GM23248 (cell line): Measurements from ENCODE around the gene HMG20B. TPM values are rescaled to one million over a fixed set of nuclear protein-coding genes. Genes with fewer than 3 reads are reported as not detected.

Experiments used
- DNase-seq: peaks from one replicate; pipeline ENCODE4 v3.0.0-alpha.2; 2015
- H2AFZ ChIP-seq: fragments of 200-600 bp; sonication (generic); 2 replicates; pipeline ENCODE4 v1.6.1; 2016; ENCODE audit warnings: antibody characterized with exemption
- H3F3A ChIP-seq: fragments of 200-600 bp; sonication (generic); 2 replicates; pipeline ENCODE4 v1.6.1; 2016; ENCODE audit warnings: mild to moderate bottlenecking, antibody characterized with exemption, mixed run types; ENCODE audit not compliant: insufficient read depth
- H3K27ac ChIP-seq: fragments of 200-600 bp; sonication (generic); 2 replicates; pipeline ENCODE4 v1.5.1; 2016; ENCODE audit warnings: mild to moderate bottlenecking
- H3K27me3 ChIP-seq: fragments of 200-600 bp; sonication (generic); replicated peaks from 2 replicates; pipeline ENCODE4 v1.6.1; 2016; ENCODE audit warnings: mild to moderate bottlenecking; ENCODE audit not compliant: insufficient read depth
- H3K36me3 ChIP-seq: fragments of 200-600 bp; sonication (generic); 2 replicates; pipeline ENCODE4 v1.6.1; 2016; ENCODE audit warnings: low read depth, mild to moderate bottlenecking
- H3K4me1 ChIP-seq: fragments of 200-600 bp; sonication (generic); 2 replicates; pipeline ENCODE4 v1.6.1; 2016; ENCODE audit warnings: mild to moderate bottlenecking; ENCODE audit not compliant: insufficient read depth
- H3K4me2 ChIP-seq: fragments of 200-600 bp; sonication (generic); one replicate; pipeline ENCODE4 v1.6.1; 2016; ENCODE audit warnings: mild to moderate bottlenecking; ENCODE audit not compliant: unreplicated experiment
- H3K4me3 ChIP-seq: fragments of 200-600 bp; sonication (generic); 2 replicates; pipeline ENCODE4 v1.5.1; 2016; ENCODE audit warnings: mild to moderate bottlenecking
- H3K79me2 ChIP-seq: fragments of 200-600 bp; sonication (generic); 2 replicates; pipeline ENCODE4 v1.6.1; 2016; ENCODE audit warnings: mild to moderate bottlenecking; ENCODE audit not compliant: insufficient read depth
- H3K9ac ChIP-seq: fragments of 200-600 bp; sonication (generic); 2 replicates; pipeline ENCODE4 v1.6.1; 2016; ENCODE audit warnings: mild to moderate bottlenecking
- H3K9me2 ChIP-seq: fragments of 200-600 bp; sonication (generic); 2 replicates; pipeline ENCODE4 v1.6.1; 2016; ENCODE audit warnings: mixed run types, mild to moderate bottlenecking, moderate library complexity; ENCODE audit not compliant: insufficient read depth
- H3K9me3 ChIP-seq: fragments of 200-600 bp; sonication (generic); one replicate; pipeline ENCODE4 v1.6.1; 2017; ENCODE audit warnings: low read depth
- H4K20me1 ChIP-seq: fragments of 200-600 bp; sonication (generic); 2 replicates; pipeline ENCODE4 v1.6.0; 2016; ENCODE audit not compliant: insufficient read depth
- EZH2 ChIP-seq: fragments of 200-600 bp; sonication (generic); IDR thresholded peaks from 2 replicates; pipeline ENCODE4 v1.6.1; 2018; ENCODE audit warnings: antibody characterized with exemption, mild to moderate bottlenecking; ENCODE audit not compliant: insufficient read depth, poor library complexity, severe bottlenecking
- EZH2phosphoT487 ChIP-seq: fragments of 200-600 bp; sonication (generic); IDR thresholded peaks from 2 replicates; pipeline ENCODE4 v1.6.1; 2018; ENCODE audit warnings: antibody characterized with exemption, moderate library complexity, mild to moderate bottlenecking, low read depth; ENCODE audit not compliant: insufficient read depth
- WGBS, 2 experiments: methylation state at CpG; one replicate each; pipeline ENCODE4 v1.1.6; 2015 to 2017; ENCODE audit warnings: low lambda C conversion rate in 2 of 2, low coverage in 1 of 2; ENCODE audit errors: missing lambda C conversion rate in 2 of 2; 5-methylcytosine and 5-hydroxymethylcytosine counted together
- in situ Hi-C: fragments of 300-500 bp; cut with MboI; formaldehyde crosslinking; loops from 2 replicates; pipeline ENCODE4 v1.15.0; 2020
- polyA plus RNA-seq: library from polyadenylated mRNA; unstranded; fragments of >200 nt; fragmentation: Nextera tagmentation; extraction: Ambion mirVana; gene quantifications from 2 replicates; pipeline ENCODE4 v1.2.1, GENCODE V29; 2016
- total RNA-seq: library from RNA; depleted of rRNA; stranded (reverse); fragments of >200 nt; shearing (Covaris generic); gene quantifications from 2 replicates; pipeline ENCODE4 v1.2.3, GENCODE V29; 2014

HMG20B gene
- total and polyA plus RNA-seq, 2 experiments from 2014 or later = 83.9 to 112 TPM

DNA sequence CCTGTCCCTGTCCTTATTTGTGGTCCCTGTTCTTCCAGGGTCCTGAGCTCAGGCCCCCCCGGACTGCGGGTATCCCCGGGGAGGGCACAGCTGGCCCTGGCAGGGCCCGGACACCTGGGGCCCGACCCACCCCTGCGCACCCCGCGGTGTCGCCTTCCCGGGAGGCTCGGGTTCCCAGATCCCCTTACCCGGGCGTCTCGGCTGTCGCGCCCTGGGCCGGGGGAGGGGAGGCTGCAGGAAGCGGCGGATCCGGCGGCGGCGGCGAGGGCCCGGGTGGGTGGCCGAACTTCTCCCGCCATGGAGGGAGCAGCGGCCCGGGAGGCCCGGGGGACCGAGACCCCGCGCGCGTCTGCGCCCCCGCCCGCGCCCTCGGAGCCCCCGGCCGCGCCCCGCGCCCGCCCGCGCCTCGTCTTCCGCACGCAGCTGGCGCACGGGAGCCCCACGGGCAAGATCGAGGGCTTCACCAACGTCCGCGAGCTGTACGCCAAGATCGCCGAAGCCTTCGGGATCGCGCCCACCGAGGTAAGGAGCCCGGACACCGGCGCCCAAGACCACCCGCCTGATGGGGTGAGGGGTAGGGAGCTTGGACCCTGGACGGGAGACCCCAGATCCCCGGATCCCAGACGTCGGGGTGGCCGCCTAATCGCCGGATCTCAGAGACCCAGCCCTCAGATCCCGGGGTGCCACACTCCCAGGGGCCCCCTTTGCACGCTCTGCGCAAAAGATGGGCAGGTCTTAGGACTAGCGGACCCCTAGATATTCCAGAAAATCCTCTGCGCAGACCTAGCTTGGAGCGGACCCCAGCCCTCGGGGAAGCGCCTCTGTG is 12.8 kb downstream of the HMG20B start, which contains the start of gene GIPC3:
GIPC3 (plus strand) TSS at position 178 of the 826 bp plus-strand sequence; CDS start at position 298, 120 bp downstream.
- Histone ChIP-seq H3K4me2 (no peak within 1 kb of the TSS), H3K9me3 (no peaks in the 10 kb centered on the region), H3K27me3 (peaks cover 8% of the 10 kb centered on the region), H3K9ac (no peak within 1 kb of the TSS), H3K9me2 (no peaks in the 10 kb centered on the region), H3K36me3 (no peaks in the 10 kb centered on the region), H3K79me2 (no peaks in the 10 kb centered on the region), H2AFZ (no peak within 1 kb of the TSS), H3K4me3 (no peak within 1 kb of the TSS), H3K4me1 (peaks cover 4% of the 10 kb centered on the region), H3K27ac (no peak within 1 kb of the TSS), H4K20me1 (no peaks in the 10 kb centered on the region), H3F3A (peaks cover 4% of the 10 kb centered on the region)
- DNase-seq = no peak
- in situ Hi-C loops = no loop called here
- WGBS, 2 experiments = 6 to 11% methylated on average over 20 to 53 of the region's 84 CpGs
- no peak for TF ChIP-seq EZH2
- TF ChIP-seq EZH2phosphoT487 = no peak

DNA sequence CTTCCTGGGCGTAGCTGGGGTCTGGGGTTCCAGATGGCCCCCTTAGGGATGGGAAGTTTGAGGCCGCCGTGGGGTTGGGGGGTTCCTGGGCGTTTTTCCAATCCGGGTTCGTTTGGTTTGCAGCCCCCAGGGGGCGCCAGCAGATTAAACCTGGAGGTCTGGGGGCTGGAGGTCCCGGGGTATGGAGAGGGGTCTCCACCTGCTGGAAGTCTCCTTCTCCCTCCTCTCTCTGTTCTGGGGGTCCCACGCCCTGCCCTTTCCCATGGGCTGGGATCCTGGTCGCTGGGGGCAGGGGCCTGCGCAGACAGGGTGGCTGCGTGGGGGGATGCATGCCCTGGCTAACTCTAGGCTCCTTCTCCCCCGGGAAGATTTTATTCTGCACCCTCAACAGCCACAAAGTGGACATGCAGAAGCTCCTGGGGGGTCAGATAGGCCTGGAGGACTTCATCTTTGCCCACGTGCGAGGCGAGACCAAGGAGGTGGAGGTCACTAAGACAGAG is 13.4 kb downstream of the HMG20B start:
- Histone ChIP-seq H3K4me1 (no peaks in the 10 kb centered on the region), H3K9me2 (no peaks in the 10 kb centered on the region), H3K27ac (no peak overlapping the region), H3K27me3 (peaks cover 8% of the 10 kb centered on the region), H3K9ac (no peak overlapping the region), H3F3A (no peaks in the 10 kb centered on the region), H3K79me2 (no peaks in the 10 kb centered on the region), H2AFZ (no peak overlapping the region), H3K4me2 (no peak overlapping the region), H4K20me1 (no peaks in the 10 kb centered on the region), H3K4me3 (no peak overlapping the region), H3K9me3 (no peaks in the 10 kb centered on the region), H3K36me3 (no peaks in the 10 kb centered on the region)
- in situ Hi-C loops = no loop called here
- 38 to 39% methylated on average over 14 of the region's 16 CpGs for WGBS, 2 experiments
- DNase-seq = no peak
- TF ChIP-seq EZH2 (peak; percentile 64), EZH2phosphoT487 (no peak)

GRCh38 chr19:3586707-3587346 is 14.1 kb downstream of the HMG20B start:
- Histone ChIP-seq H3K4me3 (no peak overlapping the region), H3K27ac (no peak overlapping the region), H4K20me1 (no peaks in the 10 kb centered on the region), H3K9ac (no peak overlapping the region), H3K9me2 (no peaks in the 10 kb centered on the region), H3K79me2 (no peaks in the 10 kb centered on the region), H3K36me3 (no peaks in the 10 kb centered on the region), H3K9me3 (no peaks in the 10 kb centered on the region), H3K4me1 (no peaks in the 10 kb centered on the region), H3K4me2 (no peak overlapping the region), H3F3A (no peaks in the 10 kb centered on the region), H3K27me3 (peaks cover 8% of the 10 kb centered on the region), H2AFZ (no peak overlapping the region)
- in situ Hi-C loops = no loop called here
- no peak for DNase-seq
- 70 to 76% methylated on average over 21 to 31 of the region's 31 CpGs for WGBS, 2 experiments
- TF ChIP-seq EZH2phosphoT487 = no peak
- no peak for TF ChIP-seq EZH2

DNA sequence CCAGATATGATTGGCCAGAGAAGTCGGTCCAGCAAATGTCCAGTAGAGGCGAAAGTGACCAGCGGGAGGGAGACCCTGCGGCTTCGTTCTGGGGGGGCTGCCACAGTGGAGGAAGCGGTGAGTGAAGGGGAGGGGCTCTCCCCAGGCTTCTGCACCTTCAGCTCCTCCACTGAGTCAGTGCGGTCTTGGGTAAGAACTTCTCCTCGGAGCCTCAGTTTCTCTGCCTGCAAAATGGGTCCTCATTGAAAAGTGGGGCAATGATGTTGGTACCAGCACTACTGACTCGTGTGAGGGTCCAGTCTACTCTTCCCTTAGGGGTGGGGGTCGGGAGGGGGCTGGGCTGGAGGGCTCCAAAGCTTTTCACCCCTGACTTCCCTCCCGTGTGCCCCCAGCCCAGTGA is 16.7 kb downstream of the HMG20B start:
- H3K9me2 ChIP-seq = no peaks in the 10 kb centered on the region
- H3K27ac ChIP-seq = no peak overlapping the region
- no peak overlapping the region for H3K4me3 ChIP-seq
- H3K4me2 ChIP-seq = no peak overlapping the region
- no peak overlapping the region for H2AFZ ChIP-seq
- H3K4me1 ChIP-seq = no peaks in the 10 kb centered on the region
- H3K9me3 ChIP-seq = no peaks in the 10 kb centered on the region
- H3K79me2 ChIP-seq = no peaks in the 10 kb centered on the region
- TF ChIP-seq EZH2 (no peak), EZH2phosphoT487 (no peak)
- H4K20me1 ChIP-seq = no peaks in the 10 kb centered on the region
- in situ Hi-C loops = no loop called here
- H3K36me3 ChIP-seq = no peaks in the 10 kb centered on the region
- peaks cover 8% of the 10 kb centered on the region for H3K27me3 ChIP-seq
- 80 to 84% methylated on average over 10 to 11 of the region's 11 CpGs for WGBS, 2 experiments
- H3F3A ChIP-seq = no peaks in the 10 kb centered on the region
- no peak for DNase-seq
- no peak overlapping the region for H3K9ac ChIP-seq
